BLaER1 treated with 17β-estradiol and CSF1 and Interleukin-3, amounts not matched to agents 10 nM and 100 nM (cell line): ENCODE measurements around the gene SH3BGRL.

Experiments
- H3K27ac ChIP-seq, 11 experiments: shearing (Covaris generic); formaldehyde crosslinking; 2 replicates each; pipeline ENCODE4 v1.8.1; 2022
- H3K27me3 ChIP-seq, 11 experiments: shearing (Covaris generic); formaldehyde crosslinking; 2 replicates each; pipeline ENCODE4 v1.8.1; 2022
- H3K36me3 ChIP-seq, 11 experiments: shearing (Covaris generic); formaldehyde crosslinking; 2 replicates each; pipeline ENCODE4 v1.8.1; 2022
- H3K4me1 ChIP-seq, 10 experiments: shearing (Covaris generic); formaldehyde crosslinking; 2 replicates each; pipeline ENCODE4 v1.8.1; 2022
- H3K4me2 ChIP-seq, 11 experiments: shearing (Covaris generic); formaldehyde crosslinking; 2 replicates each; pipeline ENCODE4 v1.8.1; 2022
- H3K4me3 ChIP-seq, 10 experiments: shearing (Covaris generic); formaldehyde crosslinking; 2 replicates each; pipeline ENCODE4 v1.8.1; 2022
- H3K9ac ChIP-seq, 11 experiments: shearing (Covaris generic); formaldehyde crosslinking; 2 replicates each; pipeline ENCODE4 v1.8.1; 2022
- H3K9me3 ChIP-seq, 11 experiments: shearing (Covaris generic); formaldehyde crosslinking; replicated peaks in 1 of 11; 2 replicates each; pipeline ENCODE4 v1.8.1; 2022
- H4K20me1 ChIP-seq, 11 experiments: shearing (Covaris generic); formaldehyde crosslinking; 2 replicates each; pipeline ENCODE4 v1.8.1; 2022
- Cebpa-rat ChIP-seq, 11 experiments: shearing (Covaris generic); IDR thresholded peaks; 2 replicates each; pipeline ENCODE4 v1.8.1; 2022

Gene SH3BGRL

DNA sequence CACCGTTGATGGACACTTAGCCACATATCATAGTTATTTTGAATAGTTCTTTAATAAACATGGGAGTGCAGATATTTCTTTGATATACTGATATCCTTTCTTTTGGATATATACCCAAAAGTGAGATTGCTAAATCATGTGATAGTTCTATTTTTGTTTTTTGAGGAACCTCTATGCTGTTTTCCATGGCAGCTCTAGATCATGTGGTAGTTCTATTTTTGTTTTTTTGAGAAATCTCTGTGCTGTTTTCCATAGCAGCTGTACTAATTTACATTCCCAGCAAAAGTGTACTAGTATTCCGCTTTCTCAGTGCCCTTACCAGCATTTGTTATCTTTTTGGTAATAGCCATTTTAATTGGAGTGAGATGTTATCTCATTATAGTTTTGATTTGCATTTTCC, 3.6 kb downstream of the SH3BGRL start:
- Histone ChIP-seq H3K4me2 (peak overlapping the region in 5 of 11 experiments; percentile 31 to 77 (median 67); a peak in 6 of 22 replicates), H3K36me3 (peaks cover 0 to 34% (median 19%) of the 10 kb centered on the region in 11 experiments; a peak in 14 of 22 replicates), H4K20me1 (peaks cover 0 to 41% (median 0%) of the 10 kb centered on the region in 11 experiments; a peak in 6 of 22 replicates), H3K27ac (peak overlapping the region in 4 of 11 experiments; percentile 27 to 98 (median 92); a peak in 8 of 22 replicates), H3K27me3 (peaks cover 18 to 96% (median 78%) of the 10 kb centered on the region in 11 experiments; a peak in 21 of 22 replicates), H3K9ac (peak overlapping the region in 3 of 11 experiments; percentile 6 to 77 (median 72); a peak in 4 of 22 replicates), H3K4me1 (peaks cover 0 to 38% (median 0%) of the 10 kb centered on the region in 10 experiments; a peak in 7 of 20 replicates), H3K4me3 (peak overlapping the region in 3 of 10 experiments; percentile 16 to 24 (median 22); a peak in 2 of 20 replicates), H3K9me3 (peaks cover 0 to 22% (median 9%) of the 10 kb centered on the region in 11 experiments; a peak in 13 of 22 replicates)
- no peak for TF ChIP-seq Cebpa-rat (IDR thresholded peaks at IDR 0.05)

DNA sequence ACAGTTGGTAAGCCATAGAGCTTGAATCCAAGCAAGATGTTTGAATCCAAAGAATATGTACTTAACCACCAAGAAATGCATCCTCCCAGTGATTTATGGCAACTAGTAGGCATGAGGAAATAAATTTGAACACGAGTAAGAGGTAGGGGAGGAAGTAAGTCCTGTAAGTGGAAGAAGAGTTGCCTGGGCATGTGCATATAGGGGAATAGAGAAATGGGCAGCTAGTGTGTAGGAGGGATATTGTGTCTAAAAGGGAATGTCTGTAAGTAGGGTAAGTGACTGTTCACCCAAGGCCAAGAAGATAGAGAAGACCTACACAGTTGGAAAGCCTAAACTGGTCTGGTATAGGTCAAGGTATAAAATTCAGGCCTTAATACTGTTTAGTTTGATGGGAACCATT, 4.6 kb downstream of the SH3BGRL start:
- Histone ChIP-seq H3K9me3 (peaks cover 0 to 22% (median 9%) of the 10 kb centered on the region in 11 experiments; a peak in 13 of 22 replicates), H3K4me3 (peak overlapping the region in 2 of 10 experiments; percentile 16 to 24; a peak in 2 of 20 replicates), H3K27ac (peak overlapping the region in 4 of 11 experiments; percentile 27 to 98 (median 92); a peak in 7 of 22 replicates), H4K20me1 (peaks cover 0 to 41% (median 4%) of the 10 kb centered on the region in 11 experiments; a peak in 7 of 22 replicates), H3K4me2 (peak overlapping the region in 4 of 11 experiments; percentile 9 to 77 (median 68); a peak in 5 of 22 replicates), H3K27me3 (peaks cover 18 to 97% (median 75%) of the 10 kb centered on the region in 11 experiments; a peak in 21 of 22 replicates), H3K9ac (peak overlapping the region in 3 of 11 experiments; percentile 6 to 77 (median 72); a peak in 4 of 22 replicates), H3K4me1 (peaks cover 0 to 38% (median 0%) of the 10 kb centered on the region in 10 experiments; a peak in 7 of 20 replicates), H3K36me3 (peaks cover 0 to 36% (median 19%) of the 10 kb centered on the region in 11 experiments; a peak in 16 of 22 replicates)
- no peak for TF ChIP-seq Cebpa-rat (IDR thresholded peaks at IDR 0.05)

DNA sequence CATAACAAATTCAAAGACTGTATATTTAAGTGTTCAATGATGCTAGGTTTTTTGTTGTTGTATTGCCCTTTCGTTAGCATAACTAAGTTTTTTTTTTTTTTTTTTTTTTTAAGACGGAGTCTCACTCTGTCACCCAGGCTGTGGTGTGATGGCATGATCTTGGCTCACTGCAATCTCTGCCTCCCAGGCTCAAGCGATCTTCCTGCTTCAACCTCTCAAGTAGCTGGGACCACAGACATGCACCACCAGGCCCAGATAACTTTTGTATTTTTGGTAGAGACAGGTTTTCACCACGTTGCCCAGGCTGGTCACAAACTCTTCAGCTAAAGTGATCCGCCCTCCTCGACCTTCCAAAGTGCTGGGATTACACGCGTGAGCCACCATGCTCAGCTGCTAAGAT, 7.0 kb downstream of the SH3BGRL start:
- Histone ChIP-seq H3K9ac (no peak overlapping the region), H3K27ac (no peak overlapping the region), H3K4me1 (peaks cover 0 to 45% (median 0%) of the 10 kb centered on the region in 10 experiments; a peak in 7 of 20 replicates), H3K9me3 (peaks cover 0 to 22% (median 9%) of the 10 kb centered on the region in 11 experiments; a peak in 12 of 22 replicates), H3K36me3 (peaks cover 0 to 44% (median 19%) of the 10 kb centered on the region in 11 experiments; a peak in 16 of 22 replicates), H3K4me2 (peak overlapping the region in 1 of 11 experiments; percentile 28; a peak in 1 of 22 replicates), H3K4me3 (no peak overlapping the region), H3K27me3 (peaks cover 8 to 90% (median 66%) of the 10 kb centered on the region in 11 experiments; a peak in 20 of 22 replicates), H4K20me1 (peaks cover 0 to 40% (median 5%) of the 10 kb centered on the region in 11 experiments; a peak in 8 of 22 replicates)
- TF ChIP-seq Cebpa-rat (IDR thresholded peaks at IDR 0.05): no peak

DNA sequence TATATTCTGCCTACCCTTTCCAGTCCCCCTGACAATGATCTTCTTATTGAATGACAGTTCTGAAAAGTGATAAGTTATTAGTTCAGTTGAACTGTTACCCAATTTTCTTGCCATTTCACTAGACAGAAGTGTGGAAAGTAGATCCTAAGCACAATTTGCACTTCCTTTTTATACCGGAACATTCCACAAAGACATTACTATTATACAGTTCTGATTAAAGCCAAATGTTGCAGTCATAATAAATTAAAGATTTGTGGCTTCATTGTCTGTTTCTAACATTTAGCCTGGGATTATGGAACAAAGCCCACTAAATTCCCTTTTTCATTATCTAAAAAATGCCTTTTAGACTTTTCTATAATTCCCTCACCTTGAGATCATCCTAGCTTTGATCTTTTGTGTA, 13.8 kb downstream of the SH3BGRL start:
- peaks cover 0 to 21% (median 0%) of the 10 kb centered on the region in 11 experiments; a peak in 7 of 22 replicates for H3K36me3 ChIP-seq
- H3K27me3 ChIP-seq: peaks cover 12 to 86% (median 69%) of the 10 kb centered on the region in 11 experiments; a peak in 19 of 22 replicates
- H4K20me1 ChIP-seq: peaks cover 0 to 49% (median 12%) of the 10 kb centered on the region in 11 experiments; a peak in 9 of 22 replicates
- peaks cover 0 to 8% (median 0%) of the 10 kb centered on the region in 11 experiments; a peak in 2 of 22 replicates for H3K9me3 ChIP-seq
- no peak overlapping the region for H3K4me3 ChIP-seq
- H3K9ac ChIP-seq: no peak overlapping the region
- TF ChIP-seq Cebpa-rat (IDR thresholded peaks at IDR 0.05): no peak
- peaks cover 0 to 26% (median 0%) of the 10 kb centered on the region in 10 experiments; a peak in 3 of 20 replicates for H3K4me1 ChIP-seq
- no peak overlapping the region for H3K27ac ChIP-seq
- peak overlapping the region in 2 of 11 experiments; percentile 12 to 22; a peak in 1 of 22 replicates for H3K4me2 ChIP-seq

DNA sequence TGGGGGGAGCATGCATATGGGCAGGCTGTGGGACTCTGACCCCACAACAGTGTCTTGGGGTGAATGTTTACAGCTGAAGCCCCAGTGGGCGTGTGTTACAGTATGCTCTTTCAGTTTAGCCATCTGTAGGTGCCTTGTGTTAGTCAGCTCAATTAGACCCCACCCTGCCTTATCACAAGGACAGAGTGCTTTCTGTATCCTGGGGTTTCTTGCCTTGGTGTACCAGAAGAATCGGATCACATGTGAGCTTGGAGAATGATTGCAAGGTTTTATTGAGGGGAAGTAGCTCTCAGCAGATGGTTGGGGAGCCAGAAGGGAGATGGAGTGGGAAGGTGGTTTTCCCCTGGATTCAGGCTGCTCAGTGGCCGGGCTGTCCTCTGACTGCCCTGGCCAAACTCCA, 27.3 kb downstream of the SH3BGRL start:
- peaks cover 42 to 96% (median 81%) of the 10 kb centered on the region in 11 experiments; a peak in 21 of 22 replicates for H3K27me3 ChIP-seq
- no peak for TF ChIP-seq Cebpa-rat (IDR thresholded peaks at IDR 0.05)
- no peaks in the 10 kb centered on the region for H3K4me1 ChIP-seq

DNA sequence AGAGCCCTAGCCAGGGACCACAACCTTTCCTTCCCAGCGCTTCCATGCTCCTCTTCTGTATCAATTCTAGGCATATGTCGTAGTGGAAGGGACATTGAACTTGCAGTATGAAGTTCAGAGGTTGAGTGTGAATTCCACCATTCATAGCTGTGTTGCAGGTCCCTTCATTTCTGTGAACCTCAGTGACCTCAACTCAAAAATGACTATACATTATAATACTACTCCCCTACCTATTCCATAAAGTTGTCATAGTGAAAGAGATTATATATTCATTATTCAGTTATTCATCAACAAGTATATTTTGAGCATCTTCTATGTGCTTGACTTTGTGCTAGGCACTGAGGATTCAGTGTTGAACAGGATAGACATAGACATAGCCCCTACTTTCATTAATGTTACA, 28.0 kb downstream of the SH3BGRL start:
- H3K4me3 ChIP-seq: no peak overlapping the region
- H3K9ac ChIP-seq: no peak overlapping the region
- no peak overlapping the region for H3K4me2 ChIP-seq
- no peaks in the 10 kb centered on the region for H3K4me1 ChIP-seq
- TF ChIP-seq Cebpa-rat (IDR thresholded peaks at IDR 0.05): no peak
- H3K36me3 ChIP-seq: peaks cover 0 to 41% (median 9%) of the 10 kb centered on the region in 11 experiments; a peak in 9 of 22 replicates
- peaks cover 43 to 96% (median 81%) of the 10 kb centered on the region in 11 experiments for H3K27me3 ChIP-seq
- peaks cover 4 to 97% (median 27%) of the 10 kb centered on the region in 11 experiments; a peak in 17 of 22 replicates for H4K20me1 ChIP-seq
- H3K9me3 ChIP-seq: peaks cover 0 to 12% (median 0%) of the 10 kb centered on the region in 11 experiments; a peak in 4 of 22 replicates
- no peak overlapping the region for H3K27ac ChIP-seq

More for the DNA sequence above, 27.3 kb downstream of the SH3BGRL start:
- Histone ChIP-seq H3K27ac (no peak overlapping the region), H3K4me2 (no peak overlapping the region), H3K9me3 (peaks cover 0 to 14% (median under 1%) of the 10 kb centered on the region in 11 experiments; a peak in 4 of 22 replicates), H3K36me3 (peaks cover 0 to 47% (median 9%) of the 10 kb centered on the region in 11 experiments; a peak in 9 of 22 replicates), H4K20me1 (peaks cover 4 to 97% (median 27%) of the 10 kb centered on the region in 11 experiments; a peak in 17 of 22 replicates), H3K4me3 (no peak overlapping the region), H3K9ac (no peak overlapping the region)

DNA sequence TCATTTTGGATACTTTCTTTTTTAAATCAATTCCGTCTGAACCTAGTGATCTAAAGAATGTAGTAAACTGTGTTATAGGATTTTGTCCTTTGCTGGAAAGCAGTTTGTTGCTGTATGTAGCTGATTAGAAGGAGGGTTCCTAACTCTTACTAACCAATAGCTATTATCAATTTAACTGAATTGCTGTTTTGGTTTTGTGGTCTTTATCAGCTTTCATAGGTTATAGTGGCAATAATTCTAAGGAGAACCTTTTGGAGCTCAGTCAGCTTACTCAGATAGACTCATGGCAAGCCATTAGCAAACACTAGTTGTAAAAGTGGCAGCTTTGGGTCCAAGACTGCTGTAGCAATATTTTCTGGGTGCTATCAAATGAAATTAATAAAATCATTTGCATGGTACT, 29.6 kb downstream of the SH3BGRL start:
- no peak overlapping the region for H3K4me2 ChIP-seq
- no peak for TF ChIP-seq Cebpa-rat (IDR thresholded peaks at IDR 0.05)
- H3K9me3 ChIP-seq: peaks cover 0 to 9% (median 5%) of the 10 kb centered on the region in 11 experiments; a peak in 5 of 22 replicates
- H3K4me1 ChIP-seq: no peaks in the 10 kb centered on the region
- peaks cover 57 to 100% (median 90%) of the 10 kb centered on the region in 11 experiments for H3K27me3 ChIP-seq
- no peak overlapping the region for H3K27ac ChIP-seq
- no peak overlapping the region for H3K4me3 ChIP-seq
- peaks cover 0 to 38% (median 7%) of the 10 kb centered on the region in 11 experiments; a peak in 7 of 22 replicates for H3K36me3 ChIP-seq
- no peak overlapping the region for H3K9ac ChIP-seq
- peaks cover 4 to 100% (median 33%) of the 10 kb centered on the region in 11 experiments; a peak in 17 of 22 replicates for H4K20me1 ChIP-seq

DNA sequence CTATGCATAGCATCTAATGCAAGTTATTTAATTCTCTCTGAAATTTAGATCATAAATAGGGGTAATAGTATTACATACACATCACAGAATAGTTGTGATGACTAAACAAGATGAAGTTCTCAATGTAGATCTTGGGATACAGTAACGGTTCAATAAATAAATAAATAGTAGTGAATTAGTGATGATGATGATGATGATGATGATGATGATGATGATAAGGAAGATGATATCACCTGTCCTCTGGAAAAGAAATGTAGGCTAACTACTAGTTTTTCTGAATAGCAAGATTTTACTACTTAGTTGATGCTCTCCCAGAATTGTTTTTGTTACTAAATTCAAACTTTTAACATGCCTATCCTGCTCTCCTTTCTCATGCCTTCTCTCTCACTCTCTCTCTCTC, 30.3 kb downstream of the SH3BGRL start:
- peaks cover 0 to 44% (median 14%) of the 10 kb centered on the region in 11 experiments; a peak in 17 of 22 replicates for H3K36me3 ChIP-seq
- TF ChIP-seq Cebpa-rat (IDR thresholded peaks at IDR 0.05): no peak
- peaks cover 4 to 98% (median 32%) of the 10 kb centered on the region in 11 experiments; a peak in 17 of 22 replicates for H4K20me1 ChIP-seq
- H3K4me1 ChIP-seq: no peaks in the 10 kb centered on the region
- peaks cover 2 to 14% (median 9%) of the 10 kb centered on the region in 11 experiments; a peak in 14 of 22 replicates for H3K9me3 ChIP-seq
- no peak overlapping the region for H3K4me2 ChIP-seq
- H3K27me3 ChIP-seq: peaks cover 62 to 100% (median 90%) of the 10 kb centered on the region in 11 experiments
- H3K9ac ChIP-seq: no peak overlapping the region
- no peak overlapping the region for H3K4me3 ChIP-seq
- no peak overlapping the region for H3K27ac ChIP-seq
